ENCODE measurements around the gene KCNH1.
"Not testable (repeated sequence)": the region's sequence is repeated elsewhere in the genome, so short reads cannot be mapped to it uniquely, and the experiment has no call there.

KCNH1 gene

GRCh38 chr1:210688512-210689234 lies 445.3 kb downstream of the KCNH1 start:
- no peak for DNase-seq (ENCODE audit: low read depth in 2 of 2)

- DNase-seq (ENCODE audit: low read depth in 2 of 2), result no peak
Observed at GRCh38 chr1:210687582-210688279, 446.2 kb downstream of the KCNH1 start.

GRCh38 chr1:210686841-210687240 lies 447.1 kb downstream of the KCNH1 start:
- DNase-seq (ENCODE audit: low read depth in 2 of 2), result no peak

- DNase-seq (ENCODE audit: low read depth in 2 of 2), result no peak
Observed at GRCh38 chr1:210685295-210685650, 448.7 kb downstream of the KCNH1 start.

- no peak for DNase-seq (ENCODE audit: low read depth in 2 of 2)
Observed at GRCh38 chr1:210684466-210685294, 449.3 kb downstream of the KCNH1 start.

- DNase-seq (ENCODE audit: low read depth in 2 of 2), result no peak
Observed at GRCh38 chr1:210683403-210684047, 450.4 kb downstream of the KCNH1 start.

GRCh38 chr1:210681158-210681557 lies 452.8 kb downstream of the KCNH1 start:
- no peak for DNase-seq (ENCODE audit: low read depth in 2 of 2)

- DNase-seq (ENCODE audit: low read depth in 2 of 2), result no peak
Observed at GRCh38 chr1:210678306-210678705, 455.6 kb downstream of the KCNH1 start.

- DNase-seq (ENCODE audit: low read depth in 2 of 2), result no peak
Observed at GRCh38 chr1:210677533-210677932, 456.4 kb downstream of the KCNH1 start.

GRCh38 chr1:210676539-210676938 lies 457.4 kb downstream of the KCNH1 start:
- no peak for DNase-seq (ENCODE audit: low read depth in 2 of 2)

GRCh38 chr1:210674151-210674550 lies 459.8 kb downstream of the KCNH1 start:
- no peak for DNase-seq (ENCODE audit: low read depth in 2 of 2)

- no peak for DNase-seq (ENCODE audit: low read depth in 2 of 2)
Observed at GRCh38 chr1:210669951-210670350, 464.0 kb downstream of the KCNH1 start.

- no peak for DNase-seq (ENCODE audit: low read depth in 2 of 2)
Observed at GRCh38 chr1:210663730-210664573, 470.0 kb downstream of the KCNH1 start.

- no peak for DNase-seq (ENCODE audit: low read depth in 2 of 2)
Observed at GRCh38 chr1:210662291-210663050, 471.5 kb downstream of the KCNH1 start.

GRCh38 chr1:210661520-210661919 lies 472.4 kb downstream of the KCNH1 start:
- not testable (repeated sequence) for DNase-seq (ENCODE audit: low read depth in 2 of 2)

GRCh38 chr1:210657806-210658205 lies 476.1 kb downstream of the KCNH1 start:
- DNase-seq (ENCODE audit: low read depth in 2 of 2), result no peak

GRCh38 chr1:210655511-210655910 lies 478.4 kb downstream of the KCNH1 start:
- no peak for DNase-seq (ENCODE audit: low read depth in 2 of 2)

- DNase-seq (ENCODE audit: low read depth in 2 of 2), result no peak
Observed at GRCh38 chr1:210654176-210654981, 479.6 kb downstream of the KCNH1 start.

GRCh38 chr1:210653771-210654170 lies 480.2 kb downstream of the KCNH1 start:
- DNase-seq (ENCODE audit: low read depth in 2 of 2), result no peak

All from stimulated activated CD4-positive, alpha-beta T cell treated with anti-CD3 and anti-CD28 coated beads, Interleukin-4, amount 100 ng/mL, for 48 hours (primary cell).